ENCODE data around the gene TTC3.

The TTC3 gene

GRCh38 chr21:37165586-37165985 is 92.5 kb downstream of the TTC3 start:
- H3K27ac ChIP-seq (ENCODE audit: low read length), result no peak overlapping the region
- no peaks in the 10 kb centered on the region for H3K9me3 ChIP-seq (ENCODE audit: insufficient read depth, low read length, severe bottlenecking)
- H3K79me2 ChIP-seq (ENCODE audit: insufficient read depth, low read length), result no peaks in the 10 kb centered on the region
- H2AFZ ChIP-seq (ENCODE audit: low read depth, low read length), result no peak overlapping the region
- ATAC-seq (ENCODE audit: insufficient read depth, low read depth) (no peak), DNase-seq (no peak)
- no peaks in the 10 kb centered on the region for H3K27me3 ChIP-seq (ENCODE audit: insufficient read depth, low read length, poor library complexity)
- H3K9ac ChIP-seq (ENCODE audit: low read depth, low read length), result no peak overlapping the region
- no peak overlapping the region for H3K4me2 ChIP-seq (ENCODE audit: insufficient read depth, low read length)
- peaks cover 82% of the 10 kb centered on the region for H3K36me3 ChIP-seq (ENCODE audit: insufficient read depth, low read length)
- H3K4me3 ChIP-seq (ENCODE audit: low read depth in 1 of 2, low read length in 2 of 2), result no peak overlapping the region
- no peaks in the 10 kb centered on the region for H4K20me1 ChIP-seq (ENCODE audit: insufficient read depth, low read length)
- TF ChIP-seq CTCF (IDR thresholded peaks at IDR 0.05; ENCODE audit: borderline replicate concordance, extremely low read depth, low read length, poor library complexity, severe bottlenecking), result no peak
- TF ChIP-seq EZH2 (IDR thresholded peaks at IDR 0.05; ENCODE audit: borderline replicate concordance, low read depth, low read length, severe bottlenecking), result no peak
- H3K4me1 ChIP-seq (ENCODE audit: insufficient read depth, low read length), result no peaks in the 10 kb centered on the region

- H3K4me3 ChIP-seq (ENCODE audit: low read depth in 1 of 2, low read length in 2 of 2), result no peak overlapping the region
- no peak for TF ChIP-seq EZH2 (IDR thresholded peaks at IDR 0.05; ENCODE audit: borderline replicate concordance, low read depth, low read length, severe bottlenecking)
- TF ChIP-seq CTCF (IDR thresholded peaks at IDR 0.05; ENCODE audit: borderline replicate concordance, extremely low read depth, low read length, poor library complexity, severe bottlenecking), result peak; percentile 51
- no peak overlapping the region for H3K27ac ChIP-seq (ENCODE audit: low read length)
- H3K79me2 ChIP-seq (ENCODE audit: insufficient read depth, low read length), result no peaks in the 10 kb centered on the region
- peaks cover 86% of the 10 kb centered on the region for H3K36me3 ChIP-seq (ENCODE audit: insufficient read depth, low read length)
- no peaks in the 10 kb centered on the region for H3K9me3 ChIP-seq (ENCODE audit: insufficient read depth, low read length, severe bottlenecking)
- ATAC-seq (ENCODE audit: insufficient read depth, low read depth) (no peak), DNase-seq (no peak)
- H3K9ac ChIP-seq (ENCODE audit: low read depth, low read length), result no peak overlapping the region
- no peaks in the 10 kb centered on the region for H3K4me1 ChIP-seq (ENCODE audit: insufficient read depth, low read length)
- no peaks in the 10 kb centered on the region for H4K20me1 ChIP-seq (ENCODE audit: insufficient read depth, low read length)
- H2AFZ ChIP-seq (ENCODE audit: low read depth, low read length), result no peak overlapping the region
- no peak overlapping the region for H3K4me2 ChIP-seq (ENCODE audit: insufficient read depth, low read length)
- H3K27me3 ChIP-seq (ENCODE audit: insufficient read depth, low read length, poor library complexity), result no peaks in the 10 kb centered on the region
Measured at GRCh38 chr21:37166733-37167132, 93.7 kb downstream of the TTC3 start.

- H3K4me1 ChIP-seq (ENCODE audit: insufficient read depth, low read length), result no peaks in the 10 kb centered on the region
- DNase-seq, result no peak
- no peaks in the 10 kb centered on the region for H3K27me3 ChIP-seq (ENCODE audit: insufficient read depth, low read length, poor library complexity)
- H3K4me3 ChIP-seq (ENCODE audit: low read depth in 1 of 2, low read length in 2 of 2), result no peak overlapping the region
- no peak overlapping the region for H3K9ac ChIP-seq (ENCODE audit: low read depth, low read length)
- H3K79me2 ChIP-seq (ENCODE audit: insufficient read depth, low read length), result no peaks in the 10 kb centered on the region
- no peak overlapping the region for H2AFZ ChIP-seq (ENCODE audit: low read depth, low read length)
- no peaks in the 10 kb centered on the region for H4K20me1 ChIP-seq (ENCODE audit: insufficient read depth, low read length)
- H3K27ac ChIP-seq (ENCODE audit: low read length), result no peak overlapping the region
- H3K36me3 ChIP-seq (ENCODE audit: insufficient read depth, low read length), result peaks cover 89% of the 10 kb centered on the region
- TF ChIP-seq EZH2 (IDR thresholded peaks at IDR 0.05; ENCODE audit: borderline replicate concordance, low read depth, low read length, severe bottlenecking), result no peak
- no peak overlapping the region for H3K4me2 ChIP-seq (ENCODE audit: insufficient read depth, low read length)
- ATAC-seq (ENCODE audit: insufficient read depth, low read depth), result no peak
- H3K9me3 ChIP-seq (ENCODE audit: insufficient read depth, low read length, severe bottlenecking), result no peaks in the 10 kb centered on the region
Measured at GRCh38 chr21:37168666-37169065, 95.6 kb downstream of the TTC3 start.

GRCh38 chr21:37172646-37173045 is 99.6 kb downstream of the TTC3 start:
- Histone ChIP-seq H3K9ac (ENCODE audit: low read depth, low read length) (no peak overlapping the region), H3K9me3 (ENCODE audit: insufficient read depth, low read length, severe bottlenecking) (no peaks in the 10 kb centered on the region), H3K36me3 (ENCODE audit: insufficient read depth, low read length) (peaks cover 86% of the 10 kb centered on the region), H3K79me2 (ENCODE audit: insufficient read depth, low read length) (no peaks in the 10 kb centered on the region), H3K27me3 (ENCODE audit: insufficient read depth, low read length, poor library complexity) (no peaks in the 10 kb centered on the region), H3K4me1 (ENCODE audit: insufficient read depth, low read length) (no peaks in the 10 kb centered on the region), H3K27ac (ENCODE audit: low read length) (no peak overlapping the region), H3K4me3 (ENCODE audit: low read depth in 1 of 2, low read length in 2 of 2) (no peak overlapping the region), H2AFZ (ENCODE audit: low read depth, low read length) (no peak overlapping the region), H3K4me2 (ENCODE audit: insufficient read depth, low read length) (no peak overlapping the region), H4K20me1 (ENCODE audit: insufficient read depth, low read length) (no peaks in the 10 kb centered on the region)
- no peak for DNase-seq
- no peak for ATAC-seq (ENCODE audit: insufficient read depth, low read depth)
- no peak for TF ChIP-seq EZH2 (IDR thresholded peaks at IDR 0.05; ENCODE audit: borderline replicate concordance, low read depth, low read length, severe bottlenecking)

Data from DND-41 (cell line).